ENCODE data around the gene CXorf49B.
"Not testable (repeated sequence)": the region's sequence is repeated elsewhere in the genome, so short reads cannot be mapped to it uniquely, and the experiment has no call there.

CXorf49B gene

GRCh38 chrX:71763049-71763448, at the start of gene CXorf49B:
CXorf49B (plus strand) TSS chrX:71763349; CDS start chrX:71763424, 75 bp downstream.
- not testable (repeated sequence) for ATAC-seq

- not testable (repeated sequence) for ATAC-seq
These were observed 49.1 kb upstream of the CXorf49B start for GRCh38 chrX:71714064-71714463.

GRCh38 chrX:71715551-71715950, 47.6 kb upstream of the CXorf49B start:
- peak; percentile 55; the same call in 2 of the 3 replicates for ATAC-seq

GRCh38 chrX:71716323-71716722, 46.8 kb upstream of the CXorf49B start:
- not testable (repeated sequence) for ATAC-seq

- not testable (repeated sequence) for ATAC-seq
These were observed 45.0 kb upstream of the CXorf49B start, which contains the start of gene CXorf49 for GRCh38 chrX:71718185-71718584. CXorf49 (minus strand) TSS chrX:71718285; CDS start chrX:71718151, 134 bp downstream.

GRCh38 chrX:71719195-71719594, 44.0 kb upstream of the CXorf49B start:
- not testable (repeated sequence) for ATAC-seq

- not testable (repeated sequence) for ATAC-seq
These were observed 42.8 kb upstream of the CXorf49B start for GRCh38 chrX:71720289-71720886.

- not testable (repeated sequence) for ATAC-seq
These were observed 2.4 kb upstream of the CXorf49B start for GRCh38 chrX:71760688-71761281.

- ATAC-seq: not testable (repeated sequence)
These were observed 1.7 kb downstream of the CXorf49B start for GRCh38 chrX:71764832-71765231.

GRCh38 chrX:71765613-71766012, 2.5 kb downstream of the CXorf49B start:
- ATAC-seq: peak; percentile 46; the same call in 2 of the 3 replicates

- ATAC-seq: not testable (repeated sequence)
These were observed 4.0 kb downstream of the CXorf49B start for GRCh38 chrX:71767134-71767533.

GRCh38 chrX:71778322-71778721, 15.2 kb downstream of the CXorf49B start:
- ATAC-seq: peak; percentile 41; the same call in 1 of the 3 replicates

- ATAC-seq: not testable (repeated sequence)
These were observed 19.2 kb downstream of the CXorf49B start for GRCh38 chrX:71782225-71782949.

GRCh38 chrX:71782950-71783299, 19.8 kb downstream of the CXorf49B start:
- ATAC-seq: not testable (repeated sequence)

- not testable (repeated sequence) for ATAC-seq
These were observed 20.6 kb downstream of the CXorf49B start for GRCh38 chrX:71783569-71784347.

- peak; percentile 67 for ATAC-seq
These were observed 21.3 kb downstream of the CXorf49B start for GRCh38 chrX:71784348-71784983.

- ATAC-seq: not testable (repeated sequence)
These were observed 43.3 kb downstream of the CXorf49B start for GRCh38 chrX:71806450-71806849.
